Measurements from ENCODE around the gene STAT1. TPM values are rescaled to one million over a fixed set of nuclear protein-coding genes. Genes with fewer than 3 reads are reported as not detected.

Gene STAT1
- total RNA-seq, 4 donors from 2014 or later = 46.5 to 108 (median 67.2) TPM

- H3K27ac ChIP-seq = no peak overlapping the region
- no peak overlapping the region for H3K4me3 ChIP-seq
- H3K9me3 ChIP-seq = no peaks in the 10 kb centered on the region
- TF ChIP-seq CTCF (IDR thresholded peaks at IDR 0.05) = no peak
- no peak for TF ChIP-seq POLR2A (IDR thresholded peaks at IDR 0.05)
- H3K36me3 ChIP-seq = peaks cover 0 to 96% (median 8%) of the 10 kb centered on the region in 3 donors
- no peaks in the 10 kb centered on the region for H3K4me1 ChIP-seq
- H3K27me3 ChIP-seq = no peaks in the 10 kb centered on the region
- no peak for DNase-seq
These were observed 41.1 kb downstream of the STAT1 start for GRCh38 chr2:190972846-190973245.

- DNase-seq = no peak
- Histone ChIP-seq H3K27me3 (no peaks in the 10 kb centered on the region), H3K4me3 (no peak overlapping the region), H3K4me1 (no peaks in the 10 kb centered on the region), H3K27ac (no peak overlapping the region), H3K36me3 (peaks cover 0 to 96% (median 8%) of the 10 kb centered on the region in 3 donors), H3K9me3 (no peaks in the 10 kb centered on the region)
- no peak for TF ChIP-seq CTCF (IDR thresholded peaks at IDR 0.05)
These were observed 41.8 kb downstream of the STAT1 start for GRCh38 chr2:190972213-190972612.

- Histone ChIP-seq H3K4me1 (no peaks in the 10 kb centered on the region), H3K36me3 (peaks cover 0 to 89% (median 8%) of the 10 kb centered on the region in 3 donors), H3K9me3 (no peaks in the 10 kb centered on the region), H3K27ac (peak overlapping the region in 1 of 4 donors; percentile 1), H3K27me3 (no peaks in the 10 kb centered on the region), H3K4me3 (no peak overlapping the region)
- TF ChIP-seq CTCF (IDR thresholded peaks at IDR 0.05) = no peak
- TF ChIP-seq POLR2A (IDR thresholded peaks at IDR 0.05) = no peak
- DNase-seq = no peak
These were observed 43.0 kb downstream of the STAT1 start for GRCh38 chr2:190970873-190971506.

GRCh38 chr2:190970160-190970559 is 43.8 kb downstream of the STAT1 start:
- Histone ChIP-seq H3K27ac (peak overlapping the region in 1 of 4 donors; percentile 1), H3K27me3 (no peaks in the 10 kb centered on the region), H3K9me3 (no peaks in the 10 kb centered on the region)

GRCh38 chr2:190968522-190968921 is 45.4 kb downstream of the STAT1 start:
- TF ChIP-seq POLR2A (IDR thresholded peaks at IDR 0.05) = no peak
- no peak for TF ChIP-seq CTCF (IDR thresholded peaks at IDR 0.05)
- no peak overlapping the region for H3K27ac ChIP-seq
- H3K9me3 ChIP-seq = no peaks in the 10 kb centered on the region
- peaks cover 0 to 79% (median 0%) of the 10 kb centered on the region in 3 donors for H3K36me3 ChIP-seq
- no peaks in the 10 kb centered on the region for H3K27me3 ChIP-seq
- H3K4me3 ChIP-seq = no peak overlapping the region
- no peak for DNase-seq
- no peaks in the 10 kb centered on the region for H3K4me1 ChIP-seq

More at GRCh38 chr2:190970160-190970559, 43.8 kb downstream of the STAT1 start:
- Histone ChIP-seq H3K36me3 (peaks cover 0 to 89% (median 8%) of the 10 kb centered on the region in 3 donors), H3K4me3 (no peak overlapping the region), H3K4me1 (no peaks in the 10 kb centered on the region)
- DNase-seq = no peak
- TF ChIP-seq POLR2A (IDR thresholded peaks at IDR 0.05) (no peak), CTCF (IDR thresholded peaks at IDR 0.05) (no peak)
